Measurements from ENCODE around the gene C1QTNF6. TPM values are rescaled to one million over a fixed set of nuclear protein-coding genes. Genes with fewer than 3 reads are reported as not detected.

Gene C1QTNF6
- total RNA-seq, 1 experiment from 2014 or later = 25.0 TPM

DNA sequence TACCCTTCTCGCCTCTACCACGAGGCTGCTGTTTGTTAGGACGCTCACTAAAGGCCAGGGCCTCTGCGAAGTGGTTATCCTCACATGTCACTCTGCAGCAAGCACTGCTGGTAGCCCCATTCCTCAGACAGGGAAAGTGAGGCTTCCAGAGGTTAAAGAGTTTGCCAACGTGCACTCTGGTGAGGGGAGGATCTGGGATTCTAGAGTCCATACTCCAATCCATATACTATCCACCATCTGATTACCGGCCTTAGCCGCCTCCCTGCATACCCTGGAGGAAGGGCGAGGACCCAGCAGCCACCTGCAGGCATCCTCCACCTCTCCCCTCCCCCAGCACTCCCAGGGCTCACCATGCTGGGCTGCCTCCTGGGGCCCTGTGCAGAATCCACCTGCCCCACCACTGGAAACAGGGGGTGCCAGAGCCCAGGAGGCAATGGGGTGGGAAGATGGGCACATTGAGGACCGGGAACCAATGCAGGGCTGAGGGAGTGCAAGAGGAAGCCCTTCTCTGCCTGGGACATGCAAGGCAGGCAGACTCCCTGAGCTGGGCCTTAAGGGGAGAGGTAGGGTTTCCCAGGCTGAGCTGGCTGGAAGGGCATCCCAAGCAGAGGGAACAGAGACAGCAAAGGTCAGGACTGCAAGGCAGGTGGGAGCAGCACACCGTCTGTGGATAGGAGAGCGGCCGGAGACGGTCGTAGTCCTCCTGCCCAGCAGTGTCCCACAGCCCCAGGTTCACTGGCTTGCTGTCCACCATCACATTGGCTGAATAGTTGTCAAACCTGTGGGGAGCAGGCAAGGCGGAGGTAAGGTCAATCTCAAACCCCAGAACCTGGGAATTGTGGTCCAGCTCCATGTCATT, 44.3 kb upstream of the C1QTNF6 start:
- intact Hi-C loops (cut with micrococcal nuclease; ENCODE audit: unreplicated experiment) (no loop called here), in situ Hi-C loops (cut with HindIII; ENCODE audit: low pct_unique_long_range_greater_than_20kb, low sequenced_read_pairs) (no loop called here)
- no peak for DNase-seq (ENCODE audit: low read depth, low spot score)
- TF ChIP-seq, protein P1, sequence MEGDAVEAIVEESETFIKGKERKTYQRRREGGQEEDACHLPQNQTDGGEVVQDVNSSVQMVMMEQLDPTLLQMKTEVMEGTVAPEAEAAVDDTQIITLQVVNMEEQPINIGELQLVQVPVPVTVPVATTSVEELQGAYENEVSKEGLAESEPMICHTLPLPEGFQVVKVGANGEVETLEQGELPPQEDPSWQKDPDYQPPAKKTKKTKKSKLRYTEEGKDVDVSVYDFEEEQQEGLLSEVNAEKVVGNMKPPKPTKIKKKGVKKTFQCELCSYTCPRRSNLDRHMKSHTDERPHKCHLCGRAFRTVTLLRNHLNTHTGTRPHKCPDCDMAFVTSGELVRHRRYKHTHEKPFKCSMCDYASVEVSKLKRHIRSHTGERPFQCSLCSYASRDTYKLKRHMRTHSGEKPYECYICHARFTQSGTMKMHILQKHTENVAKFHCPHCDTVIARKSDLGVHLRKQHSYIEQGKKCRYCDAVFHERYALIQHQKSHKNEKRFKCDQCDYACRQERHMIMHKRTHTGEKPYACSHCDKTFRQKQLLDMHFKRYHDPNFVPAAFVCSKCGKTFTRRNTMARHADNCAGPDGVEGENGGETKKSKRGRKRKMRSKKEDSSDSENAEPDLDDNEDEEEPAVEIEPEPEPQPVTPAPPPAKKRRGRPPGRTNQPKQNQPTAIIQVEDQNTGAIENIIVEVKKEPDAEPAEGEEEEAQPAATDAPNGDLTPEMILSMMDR (IDR thresholded peaks at IDR 0.05) = no peak
- TF ChIP-seq SIN3A (IDR thresholded peaks at IDR 0.05; ENCODE audit: borderline replicate concordance, insufficient read depth, low read depth, low read length) (no peak), POLR2AphosphoS5 (IDR thresholded peaks at IDR 0.05; ENCODE audit: low read depth, low read length) (no peak), TCF7L2 (IDR thresholded peaks at IDR 0.05; ENCODE audit: low read depth, low read length) (no peak)
- TF ChIP-seq, protein P2, sequence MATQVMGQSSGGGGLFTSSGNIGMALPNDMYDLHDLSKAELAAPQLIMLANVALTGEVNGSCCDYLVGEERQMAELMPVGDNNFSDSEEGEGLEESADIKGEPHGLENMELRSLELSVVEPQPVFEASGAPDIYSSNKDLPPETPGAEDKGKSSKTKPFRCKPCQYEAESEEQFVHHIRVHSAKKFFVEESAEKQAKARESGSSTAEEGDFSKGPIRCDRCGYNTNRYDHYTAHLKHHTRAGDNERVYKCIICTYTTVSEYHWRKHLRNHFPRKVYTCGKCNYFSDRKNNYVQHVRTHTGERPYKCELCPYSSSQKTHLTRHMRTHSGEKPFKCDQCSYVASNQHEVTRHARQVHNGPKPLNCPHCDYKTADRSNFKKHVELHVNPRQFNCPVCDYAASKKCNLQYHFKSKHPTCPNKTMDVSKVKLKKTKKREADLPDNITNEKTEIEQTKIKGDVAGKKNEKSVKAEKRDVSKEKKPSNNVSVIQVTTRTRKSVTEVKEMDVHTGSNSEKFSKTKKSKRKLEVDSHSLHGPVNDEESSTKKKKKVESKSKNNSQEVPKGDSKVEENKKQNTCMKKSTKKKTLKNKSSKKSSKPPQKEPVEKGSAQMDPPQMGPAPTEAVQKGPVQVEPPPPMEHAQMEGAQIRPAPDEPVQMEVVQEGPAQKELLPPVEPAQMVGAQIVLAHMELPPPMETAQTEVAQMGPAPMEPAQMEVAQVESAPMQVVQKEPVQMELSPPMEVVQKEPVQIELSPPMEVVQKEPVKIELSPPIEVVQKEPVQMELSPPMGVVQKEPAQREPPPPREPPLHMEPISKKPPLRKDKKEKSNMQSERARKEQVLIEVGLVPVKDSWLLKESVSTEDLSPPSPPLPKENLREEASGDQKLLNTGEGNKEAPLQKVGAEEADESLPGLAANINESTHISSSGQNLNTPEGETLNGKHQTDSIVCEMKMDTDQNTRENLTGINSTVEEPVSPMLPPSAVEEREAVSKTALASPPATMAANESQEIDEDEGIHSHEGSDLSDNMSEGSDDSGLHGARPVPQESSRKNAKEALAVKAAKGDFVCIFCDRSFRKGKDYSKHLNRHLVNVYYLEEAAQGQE (IDR thresholded peaks at IDR 0.05; ENCODE audit: insufficient read depth in 1 of 2, low read depth in 2 of 2, low read length in 1 of 2) = no peak
- H3K4me3 ChIP-seq (ENCODE audit: low read depth in 2 of 2, low read length in 2 of 2) = no peak overlapping the region
- H3K36me3 ChIP-seq (ENCODE audit: control insufficient read depth, insufficient read depth, low read length) = no peaks in the 10 kb centered on the region
- H3K4me1 ChIP-seq (ENCODE audit: control insufficient read depth, insufficient read depth, low read length) = peaks cover 21% of the 10 kb centered on the region
- no peak overlapping the region for H3K27ac ChIP-seq (ENCODE audit: low read length)
- CTCF ChIA-PET = no interaction called here
- POLR2A ChIA-PET = no interaction called here
- ATAC-seq = no peak
- H3K27me3 ChIP-seq (ENCODE audit: control insufficient read depth, insufficient read depth, low read length) = no peaks in the 10 kb centered on the region
- H3K9me3 ChIP-seq (ENCODE audit: control insufficient read depth, insufficient read depth, low read depth, low read length) = no peaks in the 10 kb centered on the region
- no TSS peak for BruUV-seq (replicated peaks)

DNA sequence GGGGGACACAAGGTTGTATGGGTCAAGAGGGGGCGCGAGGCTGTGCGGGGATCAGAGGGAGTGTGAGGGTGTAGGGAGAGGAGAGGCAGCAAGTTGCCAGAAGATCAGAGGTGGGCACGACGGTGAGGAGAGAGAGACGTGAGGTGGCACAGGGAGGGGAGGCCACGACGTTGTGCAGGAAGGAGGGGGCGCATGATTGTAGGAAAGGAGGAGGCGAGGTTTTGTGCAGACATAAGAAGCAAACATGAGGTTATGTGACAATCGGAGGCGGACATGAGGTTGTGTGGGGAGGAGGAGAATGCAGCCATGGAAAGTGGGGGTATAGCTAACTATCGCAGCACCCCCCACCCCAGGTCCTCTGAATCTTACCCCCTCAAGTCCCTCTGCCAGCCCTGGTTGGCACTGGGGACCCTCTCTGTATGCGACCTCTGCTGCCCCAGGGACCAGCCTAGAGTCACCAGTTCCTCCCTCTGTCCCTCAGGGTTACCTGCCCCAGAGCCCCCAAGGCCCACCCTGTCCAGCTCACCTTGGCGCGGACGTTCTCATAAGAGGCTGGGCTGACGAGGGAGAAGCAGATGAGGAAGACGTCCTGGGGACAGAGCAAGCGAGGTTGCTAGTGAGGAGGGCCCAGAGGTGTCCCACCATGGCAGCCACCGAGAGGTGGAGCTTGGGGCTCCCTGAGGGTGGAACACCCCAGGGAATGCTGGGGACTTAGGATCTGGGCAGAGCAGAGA, 43.5 kb upstream of the C1QTNF6 start:
- Histone ChIP-seq H3K4me1 (ENCODE audit: control insufficient read depth, insufficient read depth, low read length) (peaks cover 21% of the 10 kb centered on the region), H3K36me3 (ENCODE audit: control insufficient read depth, insufficient read depth, low read length) (no peaks in the 10 kb centered on the region), H3K4me3 (ENCODE audit: low read depth in 2 of 2, low read length in 2 of 2) (no peak overlapping the region), H3K27ac (ENCODE audit: low read length) (no peak overlapping the region), H3K27me3 (ENCODE audit: control insufficient read depth, insufficient read depth, low read length) (no peaks in the 10 kb centered on the region), H3K9me3 (ENCODE audit: control insufficient read depth, insufficient read depth, low read depth, low read length) (no peaks in the 10 kb centered on the region)
- intact Hi-C loops (cut with micrococcal nuclease; ENCODE audit: unreplicated experiment) (no loop called here), in situ Hi-C loops (cut with HindIII; ENCODE audit: low pct_unique_long_range_greater_than_20kb, low sequenced_read_pairs) (no loop called here)
- BruUV-seq (replicated peaks) = no TSS peak
- TF ChIP-seq, protein P2 (IDR thresholded peaks at IDR 0.05; ENCODE audit: insufficient read depth in 1 of 2, low read depth in 2 of 2, low read length in 1 of 2) = no peak
- no peak for TF ChIP-seq POLR2AphosphoS5 (IDR thresholded peaks at IDR 0.05; ENCODE audit: low read depth, low read length)
- TF ChIP-seq SIN3A (IDR thresholded peaks at IDR 0.05; ENCODE audit: borderline replicate concordance, insufficient read depth, low read depth, low read length) = no peak
- no peak for TF ChIP-seq TCF7L2 (IDR thresholded peaks at IDR 0.05; ENCODE audit: low read depth, low read length)
- TF ChIP-seq, protein P1 (IDR thresholded peaks at IDR 0.05) = no peak
- ChIA-PET POLR2A (no interaction called here), CTCF (no interaction called here)
- ATAC-seq (no peak), DNase-seq (ENCODE audit: low read depth, low spot score) (no peak)

All from Panc1 (cell line).